HG03095 (cell line): ENCODE measurements around the gene JAZF1.
"Not testable (repeated sequence)": the region's sequence is repeated elsewhere in the genome, so short reads cannot be mapped to it uniquely, and the experiment has no call there.

ENCODE experiments used
- ATAC-seq: cut with Tn5 transposase; IDR thresholded peaks from one replicate; pipeline ENCODE4 v1.9.1; 2021; ENCODE audit warnings: moderate library complexity; ENCODE audit not compliant: unreplicated experiment

The JAZF1 gene

DNA sequence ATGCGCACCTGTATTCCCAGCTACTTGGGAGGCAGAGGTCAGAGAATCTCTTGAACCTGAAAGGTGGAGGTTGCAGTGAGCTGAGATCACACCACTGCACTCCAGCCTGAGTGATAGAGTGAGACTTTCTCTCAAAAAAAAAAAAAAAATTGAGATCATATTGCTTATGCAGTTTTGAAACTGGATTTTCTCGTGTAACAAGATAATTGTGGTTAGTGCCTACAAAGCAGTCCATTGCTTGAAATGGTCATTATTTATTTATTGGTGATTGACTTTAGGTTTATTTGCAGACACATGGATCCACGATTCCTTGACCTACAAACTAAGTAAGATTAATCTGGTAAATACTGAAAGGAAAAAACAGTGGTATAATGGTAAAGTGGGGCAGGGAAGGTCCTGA lies 290.8 kb downstream of the JAZF1 start:
- ATAC-seq: no peak

DNA sequence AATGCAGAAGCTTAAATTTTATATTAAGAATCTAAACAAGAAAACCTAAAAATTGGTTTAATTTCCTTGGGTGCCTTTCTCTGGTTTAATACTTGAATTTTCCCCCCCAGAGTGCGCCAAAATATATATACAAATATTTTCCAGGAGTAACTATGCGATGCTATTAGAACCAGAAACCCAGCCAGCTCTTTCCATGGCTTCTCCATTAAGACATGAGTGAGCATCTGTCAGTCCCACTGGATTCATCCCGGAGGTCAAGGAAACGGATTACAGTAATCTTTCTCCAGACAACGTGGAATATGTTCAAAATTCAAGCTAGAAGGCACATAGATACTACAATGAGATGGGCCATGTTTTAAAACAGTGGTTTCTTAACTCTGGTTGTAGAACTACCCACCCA lies 291.9 kb downstream of the JAZF1 start:
- ATAC-seq: no peak

DNA sequence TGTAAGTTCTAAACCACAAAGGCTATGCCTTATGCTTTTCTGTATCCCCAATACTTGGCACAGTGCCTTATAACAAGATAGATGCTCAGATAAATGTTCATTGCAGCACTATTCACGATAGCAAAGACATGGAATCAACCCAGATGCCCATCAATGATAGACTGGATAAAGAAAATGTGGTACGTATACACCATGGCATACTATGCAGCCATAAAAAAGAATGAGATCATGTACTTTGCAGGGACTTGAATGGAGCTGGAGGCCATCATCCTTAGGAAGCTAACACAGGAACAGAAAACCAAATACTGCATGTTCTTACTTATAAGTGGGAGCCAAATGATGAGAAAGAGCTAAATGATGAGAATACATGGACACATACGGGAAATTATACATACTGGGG lies 293.9 kb downstream of the JAZF1 start:
- not testable (repeated sequence) for ATAC-seq

DNA sequence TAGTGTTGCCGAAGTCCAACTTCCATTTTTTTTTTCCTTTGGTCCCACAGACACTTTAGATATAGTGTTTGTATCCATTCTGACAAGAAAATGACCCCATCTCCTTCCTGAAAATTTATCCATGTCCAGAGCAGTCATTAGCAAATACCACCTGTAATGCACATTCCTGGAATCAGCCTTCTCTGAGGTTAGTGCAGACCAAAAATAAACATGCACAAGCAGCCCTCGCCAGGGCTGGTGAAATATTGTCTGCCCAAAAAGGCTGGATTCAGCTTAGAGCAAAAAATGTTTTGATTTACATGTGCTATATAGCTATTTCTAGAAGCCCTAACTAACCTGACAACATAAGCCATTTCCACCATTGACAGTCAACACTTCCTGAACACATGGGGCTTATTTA lies 294.9 kb downstream of the JAZF1 start:
- no peak for ATAC-seq

DNA sequence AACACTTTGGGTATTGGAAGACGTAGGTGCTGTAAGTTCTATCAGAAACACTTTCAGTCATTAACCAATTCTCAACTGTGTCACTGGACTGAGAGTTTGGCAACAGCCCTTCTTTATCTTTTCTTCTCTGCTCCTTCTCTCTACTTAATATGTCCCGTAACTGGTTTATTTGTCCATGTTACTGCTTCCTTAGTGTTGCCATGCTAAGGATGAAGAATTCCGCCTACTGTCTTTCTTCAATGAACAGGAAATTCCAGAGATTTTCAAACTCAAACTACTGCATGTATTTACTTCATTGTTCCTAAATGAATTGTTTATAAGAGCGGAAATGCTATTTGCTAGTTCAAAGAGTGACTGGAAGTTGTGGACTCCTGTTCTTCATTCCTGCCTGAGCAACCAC lies 296.9 kb downstream of the JAZF1 start:
- no peak for ATAC-seq

DNA sequence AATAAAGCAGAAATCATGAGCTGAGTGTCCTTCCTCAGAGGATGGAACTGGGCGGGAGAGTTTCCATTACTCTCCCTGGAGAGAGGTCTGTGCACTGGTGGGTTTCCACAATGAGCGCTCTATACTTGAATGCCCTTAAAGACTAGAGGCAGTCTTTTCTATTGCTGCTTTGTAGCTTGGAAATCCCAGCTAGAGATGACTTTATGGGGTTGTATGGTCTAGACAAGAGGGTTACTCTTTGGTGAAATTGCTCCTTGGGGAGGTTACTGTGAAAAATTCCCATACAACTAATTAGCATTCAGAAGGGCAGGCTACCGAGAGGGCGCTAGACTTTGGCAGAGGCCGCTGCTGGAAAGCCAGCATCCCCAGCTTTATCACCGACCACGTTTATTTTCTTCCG lies 303.8 kb downstream of the JAZF1 start:
- no peak for ATAC-seq

DNA sequence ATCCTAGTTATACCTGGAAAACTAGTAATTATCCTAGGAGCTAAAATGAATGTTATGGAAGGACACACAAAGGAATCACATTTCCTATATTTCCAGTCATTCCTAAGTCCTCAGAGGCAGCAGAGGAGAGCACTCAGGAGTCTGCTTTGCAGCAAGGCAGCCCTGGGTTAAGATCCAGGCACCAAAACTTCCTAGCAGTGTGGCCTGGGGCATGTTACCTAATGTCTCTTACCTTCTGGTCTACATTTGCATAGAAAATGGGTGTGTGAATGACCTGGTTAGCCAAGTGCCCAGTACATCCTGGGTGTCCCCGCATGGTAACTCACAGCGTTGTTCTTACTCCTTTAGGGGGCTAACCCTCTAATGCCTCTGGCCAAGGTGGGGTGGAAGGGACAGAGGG lies 304.8 kb downstream of the JAZF1 start:
- no peak for ATAC-seq

DNA sequence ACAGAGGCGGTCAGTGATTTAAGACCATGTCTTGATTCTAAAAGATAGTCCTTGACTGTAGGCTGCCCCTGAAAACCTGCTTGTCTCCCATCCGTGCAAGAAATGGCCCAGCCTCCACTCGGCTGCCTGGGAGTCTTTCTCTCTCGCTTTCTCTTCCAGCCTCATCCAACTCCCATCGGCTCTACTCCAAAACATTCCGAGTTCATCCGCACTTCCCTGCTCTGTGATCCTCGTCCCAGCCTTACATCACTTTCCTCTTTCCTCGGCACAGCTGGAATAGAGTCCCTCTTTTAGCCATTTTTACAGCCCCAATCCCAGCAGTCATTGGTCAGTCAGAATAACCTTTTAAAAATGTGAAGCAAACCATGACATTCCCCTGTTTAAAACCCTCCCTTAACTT lies 305.5 kb downstream of the JAZF1 start:
- no peak for ATAC-seq

DNA sequence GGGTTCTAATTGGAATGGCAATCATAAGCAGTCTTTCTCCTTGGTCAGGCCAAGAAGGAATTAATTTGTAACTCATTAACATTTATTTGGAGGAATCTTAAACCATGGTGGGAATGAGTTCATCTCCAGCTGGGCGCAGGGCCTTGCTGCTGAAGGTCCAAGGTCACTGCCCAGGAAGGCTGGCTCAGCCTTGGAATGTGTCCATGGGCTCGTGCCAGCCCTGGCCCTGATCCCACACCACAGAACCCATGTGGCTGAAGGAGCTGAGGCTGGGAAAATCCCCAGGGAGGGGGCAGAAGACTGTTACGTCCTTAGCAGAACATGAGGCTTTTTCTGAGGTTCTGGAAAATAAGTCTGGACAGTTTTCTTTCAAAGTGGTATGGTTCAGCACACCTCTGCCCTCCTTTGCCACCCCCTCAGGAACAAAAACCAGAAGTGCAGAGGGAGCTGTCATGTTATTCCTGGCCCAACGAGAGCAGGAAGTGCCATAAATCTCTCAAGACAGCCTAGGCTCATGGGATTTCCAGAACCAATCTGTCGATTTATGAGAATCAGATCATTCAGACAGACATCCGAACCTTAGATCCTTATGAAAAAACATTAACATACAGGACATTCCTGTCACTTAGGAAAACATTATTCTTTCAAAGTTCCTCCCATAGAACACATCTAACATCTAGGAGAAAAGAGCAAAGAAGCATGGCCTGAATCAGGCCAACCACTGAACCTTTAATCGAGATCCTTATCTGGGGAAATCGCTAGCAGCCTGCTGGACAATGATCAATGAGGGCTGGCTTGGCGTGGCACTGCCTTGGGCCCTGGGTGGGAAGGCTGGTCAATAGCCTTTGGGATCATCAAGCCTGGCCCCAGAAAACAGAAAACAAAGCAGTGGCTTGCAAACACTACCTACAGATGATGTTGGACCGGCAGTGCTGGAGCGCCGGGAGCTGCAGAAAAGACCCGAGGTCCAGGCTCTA lies 306.3 kb downstream of the JAZF1 start:
- ATAC-seq: no peak

DNA sequence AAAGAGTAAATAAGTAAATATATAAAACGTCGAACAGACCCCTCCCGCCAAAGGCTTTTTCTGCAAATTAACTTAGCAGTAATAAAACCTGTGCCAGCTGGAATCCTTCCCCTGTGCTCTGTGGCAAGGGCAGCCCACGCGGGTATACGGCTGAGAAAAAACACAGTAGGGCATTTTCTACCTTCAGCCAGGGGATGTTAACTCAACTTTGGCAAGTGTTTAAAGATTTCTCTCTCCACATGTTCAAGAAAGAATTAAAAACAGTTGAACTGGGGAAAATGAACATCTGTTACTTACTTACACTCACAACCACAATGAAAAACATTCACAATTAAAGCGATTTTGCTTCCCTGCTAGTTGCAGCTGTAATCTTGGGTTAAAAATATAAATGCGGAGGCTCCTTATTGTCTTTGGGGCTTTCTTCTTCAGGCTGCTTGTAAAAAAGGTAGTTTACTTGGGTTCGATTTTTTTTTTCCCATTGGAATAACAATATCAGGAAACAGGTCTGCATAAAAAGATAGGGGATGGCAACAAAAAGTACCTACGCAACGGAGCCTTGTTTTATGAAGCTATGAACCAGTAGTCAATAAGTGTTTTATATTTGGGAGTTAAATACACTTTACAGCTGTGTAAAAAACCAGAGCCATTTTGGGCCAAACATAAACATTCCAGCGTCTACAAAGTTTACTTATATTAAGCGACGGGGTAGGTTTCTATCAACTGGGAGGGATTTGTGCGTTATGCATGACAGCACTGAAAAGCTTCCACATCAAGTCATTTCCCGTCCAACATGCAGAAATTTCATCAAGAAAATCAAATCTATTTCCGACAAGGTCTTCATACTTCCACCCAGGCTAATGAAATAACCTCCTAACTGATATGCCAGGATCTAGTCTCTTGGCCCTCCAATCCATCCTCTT lies 308.0 kb downstream of the JAZF1 start:
- no peak for ATAC-seq

DNA sequence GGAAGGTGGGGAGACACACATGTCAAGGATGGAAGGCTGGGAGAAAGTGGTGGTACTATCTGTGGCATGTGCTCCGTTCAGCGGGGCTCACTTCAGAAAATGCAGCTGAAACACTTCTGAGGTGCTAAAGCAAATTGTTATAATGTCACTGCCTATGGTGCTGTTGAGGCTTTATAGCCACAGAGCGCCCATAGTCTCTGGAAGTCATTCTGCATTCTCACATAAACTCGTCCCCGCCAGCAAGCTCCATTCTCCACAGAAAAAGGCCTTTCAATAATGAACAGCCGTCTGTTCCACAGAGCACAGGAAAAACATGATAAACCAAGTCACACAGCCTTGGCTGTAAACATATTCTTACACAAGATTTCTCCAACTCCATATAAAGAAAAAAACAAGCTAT lies 308.7 kb downstream of the JAZF1 start:
- no peak for ATAC-seq

DNA sequence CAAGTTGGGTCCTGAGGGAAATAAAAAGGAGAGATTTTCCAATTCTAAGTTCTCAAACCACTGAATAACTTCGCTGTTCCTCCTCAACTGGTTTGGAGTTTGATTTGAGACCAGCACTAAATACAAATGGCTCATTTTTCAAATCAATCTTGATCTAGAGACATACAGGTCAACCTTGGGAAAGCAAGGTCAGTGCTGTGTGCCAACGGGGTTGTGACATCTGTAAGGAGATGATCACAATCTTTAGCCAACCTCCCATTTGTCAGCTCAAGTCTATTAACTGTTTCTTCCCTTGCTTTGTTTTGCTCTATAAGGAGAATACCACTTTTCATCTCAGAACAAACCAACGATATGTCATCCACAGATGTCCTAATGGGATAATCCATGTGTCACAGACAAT lies 309.5 kb downstream of the JAZF1 start:
- no peak for ATAC-seq

DNA sequence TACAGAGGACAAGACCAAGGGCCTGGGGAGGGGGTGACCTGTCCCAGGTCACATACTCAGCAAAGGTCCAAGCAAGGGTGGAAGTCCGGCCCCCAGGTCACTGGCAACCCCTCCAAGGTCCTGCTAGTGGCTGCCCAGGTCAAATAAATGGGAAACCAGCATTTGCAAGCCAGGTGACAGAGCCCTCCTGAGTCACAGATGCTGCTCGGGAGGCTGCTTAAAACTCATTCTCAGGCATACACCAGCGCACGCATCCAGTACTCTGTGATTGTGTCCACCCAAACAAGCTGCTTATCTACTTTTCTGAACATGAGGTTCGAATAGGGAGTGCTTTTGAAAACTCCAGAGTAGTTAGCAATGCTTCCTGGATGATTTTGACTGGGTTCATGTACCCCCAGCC lies 310.0 kb downstream of the JAZF1 start:
- ATAC-seq: no peak

DNA sequence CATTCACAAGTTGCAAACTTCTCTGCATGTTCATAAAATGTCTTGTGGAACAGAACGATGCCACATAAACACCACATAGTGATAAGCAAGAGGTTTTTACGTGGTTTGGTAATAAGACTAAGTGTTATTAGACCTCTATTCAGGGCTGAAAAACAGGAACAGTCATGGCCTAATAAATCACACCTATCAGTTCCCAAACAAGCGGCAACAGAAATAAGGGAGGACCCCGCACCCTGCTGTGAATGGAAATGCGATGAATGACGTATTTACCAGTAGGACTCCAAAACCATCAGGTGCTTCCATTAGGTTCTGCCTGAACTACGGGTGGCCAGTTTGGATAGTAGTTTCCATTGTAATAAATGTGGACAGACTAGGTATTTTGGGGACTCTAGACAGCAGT lies 311.5 kb downstream of the JAZF1 start:
- no peak for ATAC-seq

DNA sequence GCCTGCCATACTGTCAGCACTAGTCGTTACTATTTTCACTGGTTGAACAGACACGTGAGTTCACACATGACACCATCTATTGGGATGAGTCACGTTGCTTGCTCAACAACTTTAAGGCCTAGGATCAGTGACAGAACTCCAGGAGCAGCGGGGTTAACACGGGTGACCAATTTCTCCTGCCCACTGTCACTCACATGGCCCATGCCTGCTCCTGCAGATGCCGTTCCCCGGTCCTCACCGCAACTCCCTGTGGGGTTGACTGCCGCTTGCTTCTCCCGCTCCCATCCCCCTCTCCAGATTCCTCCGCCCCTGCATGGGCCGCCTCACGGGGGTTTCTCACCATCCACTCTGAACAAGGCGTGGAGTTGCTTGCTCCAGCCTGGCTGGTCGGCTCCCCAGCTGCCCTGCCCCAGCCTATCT lies 312.5 kb downstream of the JAZF1 start:
- no peak for ATAC-seq

DNA sequence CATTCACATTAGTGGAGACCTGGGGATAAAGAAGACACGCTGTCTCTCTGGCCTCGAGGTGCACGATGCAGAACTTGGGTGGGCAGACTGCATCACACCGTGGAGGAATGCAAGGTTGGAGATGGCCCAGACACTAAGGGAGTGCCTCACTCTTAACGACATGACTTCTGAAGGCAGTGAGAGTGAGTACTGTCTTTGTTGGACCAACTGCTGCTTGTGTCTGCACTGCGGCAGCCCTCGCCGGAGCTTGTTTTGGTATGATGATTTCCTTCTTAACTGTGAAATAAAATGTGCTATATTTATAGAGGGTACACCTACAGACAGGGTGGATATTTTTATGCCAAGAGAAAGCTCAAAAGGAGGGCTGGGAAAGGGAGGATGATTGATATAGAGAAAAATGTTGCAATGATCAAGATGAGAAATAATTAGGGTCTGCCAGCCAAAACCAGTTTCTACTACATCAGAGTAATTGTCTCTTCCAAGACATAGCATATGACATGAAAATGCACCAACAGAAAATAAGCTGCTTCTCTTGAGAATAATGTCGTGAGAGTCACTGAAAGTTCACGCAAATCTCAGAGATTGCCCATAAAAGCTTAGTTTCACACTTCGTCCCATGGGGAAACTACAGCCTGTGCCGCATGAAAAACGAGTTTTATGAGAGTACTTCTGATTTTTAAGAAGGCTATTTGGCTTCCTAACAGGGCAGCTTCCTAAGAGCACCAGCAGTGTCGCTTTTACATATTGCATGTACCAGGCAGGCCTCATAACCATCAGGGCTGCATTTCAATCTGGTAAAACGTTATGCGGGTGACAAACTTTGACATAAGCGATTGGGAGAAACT lies 313.5 kb downstream of the JAZF1 start:
- ATAC-seq: no peak

DNA sequence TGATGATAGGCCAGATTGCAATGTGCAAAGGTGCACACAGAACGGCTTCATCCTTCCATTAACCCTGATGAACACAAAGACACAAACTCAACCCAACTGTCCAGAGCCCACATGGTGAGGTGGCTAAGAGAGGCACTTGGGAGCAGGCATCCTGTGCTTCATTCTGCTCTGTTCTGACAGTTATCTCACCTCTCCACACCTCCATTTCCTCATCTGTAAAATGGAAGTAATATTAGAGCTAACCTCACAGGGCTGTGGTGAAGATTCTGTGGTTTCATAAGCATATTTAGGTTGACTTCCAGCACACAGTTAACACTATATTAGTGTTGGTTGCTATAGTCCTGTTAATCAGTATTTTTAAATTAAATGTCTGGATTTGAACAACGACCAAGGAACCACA lies 314.3 kb downstream of the JAZF1 start:
- ATAC-seq: no peak

DNA sequence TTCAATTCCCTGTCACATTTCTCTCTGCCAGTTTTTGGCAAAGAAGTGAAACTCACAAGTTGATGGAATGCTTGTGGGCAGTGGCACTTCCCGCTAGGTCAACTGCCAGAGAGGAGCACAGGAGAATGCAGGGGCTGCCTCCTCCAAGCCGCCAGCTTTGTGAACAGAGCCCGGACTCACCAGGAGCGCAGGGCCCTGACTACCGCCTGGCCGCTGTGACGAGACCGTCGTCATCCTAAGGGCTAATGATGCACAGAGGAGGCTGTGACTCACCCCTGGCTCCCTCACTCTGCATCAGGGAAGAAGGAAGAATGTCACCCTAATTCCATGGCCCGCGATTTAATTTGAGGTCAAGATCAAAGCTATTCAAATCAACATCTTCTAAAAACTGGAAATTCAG lies 316.7 kb downstream of the JAZF1 start:
- ATAC-seq: no peak

DNA sequence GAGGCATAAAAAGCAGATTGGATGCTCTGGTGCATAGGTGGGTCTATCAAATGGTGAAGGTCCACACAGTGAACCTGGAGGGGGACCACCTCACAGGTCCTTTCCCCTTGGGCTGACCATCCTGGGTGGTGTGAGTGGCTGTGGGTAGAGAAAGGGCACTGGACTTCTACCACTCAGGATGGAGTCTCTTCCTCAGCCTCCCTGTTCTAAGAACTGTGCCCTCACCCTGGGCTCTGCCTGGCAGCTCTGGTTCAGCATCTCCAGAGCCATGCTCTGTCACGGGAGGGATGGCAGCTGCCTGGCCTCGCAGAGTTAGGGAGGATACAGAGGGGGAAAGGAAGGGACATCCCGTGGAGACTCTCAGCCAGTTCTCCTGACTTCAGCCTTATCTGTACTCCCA lies 318.8 kb downstream of the JAZF1 start:
- no peak for ATAC-seq

DNA sequence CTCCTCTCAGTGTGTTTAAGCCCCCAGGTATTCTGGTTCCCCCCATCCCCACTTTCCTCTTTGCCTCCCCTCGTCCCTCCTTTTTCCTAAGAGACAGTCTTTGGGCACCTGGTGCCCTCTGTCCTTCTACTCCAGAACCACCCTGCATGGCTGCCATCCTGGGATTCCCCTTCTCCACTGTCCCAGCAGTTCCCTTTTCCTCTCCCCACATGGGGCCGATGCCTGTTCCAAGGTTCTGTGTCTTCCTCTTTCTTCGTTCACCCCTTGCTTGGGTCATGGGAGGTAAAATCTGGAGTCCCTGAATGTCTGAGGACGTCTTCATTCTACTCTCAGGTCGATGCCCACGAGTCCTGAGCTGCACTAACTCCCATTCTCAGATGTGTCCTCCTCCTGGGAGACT lies 319.8 kb downstream of the JAZF1 start:
- no peak for ATAC-seq
